Testis (tissue), 2 donors: ENCODE results near the gene FAM20A.

Experiments
- CTCF ChIP-seq, 3 experiments: fragments of 450-650 bp in 2 of 3; fragments of 200-600 bp in 1 of 3; sonication (generic) in 1 of 3; IDR thresholded peaks; one replicate each; pipeline ENCODE4 v1.5.1; 2016 to 2019; ENCODE audit warnings: antibody characterized with exemption in 3 of 3, mild to moderate bottlenecking in 2 of 3, moderate library complexity in 1 of 3
- POLR2A ChIP-seq: fragments of 450-650 bp; IDR thresholded peaks from one replicate; pipeline ENCODE4 v1.6.1; 2017; ENCODE audit warnings: antibody characterized with exemption, mild to moderate bottlenecking, moderate library complexity

GRCh38 chr17:68567035-68567434 lies 34.1 kb downstream of the FAM20A start:
- TF ChIP-seq POLR2A (no peak), CTCF (IDR thresholded peaks at IDR 0.05) (no peak)
